ENCODE data around the gene KCNK3.
"Not testable (repeated sequence)": the region's sequence is repeated elsewhere in the genome, so short reads cannot be mapped to it uniquely, and the experiment has no call there.

Gene KCNK3

GRCh38 chr2:26692279-26692896 is at the start of gene KCNK3:
KCNK3 (plus strand) TSS chr2:26692722; CDS start chr2:26692876, 154 bp downstream.
- peak; percentile 40 for DNase-seq

GRCh38 chr2:26644188-26644835 is 48.2 kb upstream of the KCNK3 start:
- DNase-seq: no peak

GRCh38 chr2:26645762-26646161 is 46.8 kb upstream of the KCNK3 start:
- no peak for DNase-seq

- DNase-seq: no peak
Measured at GRCh38 chr2:26646986-26647672, 45.4 kb upstream of the KCNK3 start.

GRCh38 chr2:26647981-26648380 is 44.5 kb upstream of the KCNK3 start:
- no peak for DNase-seq

- DNase-seq: no peak
Measured at GRCh38 chr2:26648516-26648915, 44.0 kb upstream of the KCNK3 start.

- no peak for DNase-seq
Measured at GRCh38 chr2:26649322-26649721, 43.2 kb upstream of the KCNK3 start.

- no peak for DNase-seq
Measured at GRCh38 chr2:26649992-26650712, 42.4 kb upstream of the KCNK3 start.

- no peak for DNase-seq
Measured at GRCh38 chr2:26650713-26651469, 41.6 kb upstream of the KCNK3 start.

GRCh38 chr2:26651470-26651771 is 41.1 kb upstream of the KCNK3 start:
- no peak for DNase-seq

GRCh38 chr2:26651799-26652198 is 40.7 kb upstream of the KCNK3 start:
- no peak for DNase-seq

GRCh38 chr2:26652361-26653041 is 40.0 kb upstream of the KCNK3 start:
- DNase-seq: no peak

- DNase-seq: no peak
Measured at GRCh38 chr2:26653207-26654060, 39.1 kb upstream of the KCNK3 start.

- DNase-seq: no peak
Measured at GRCh38 chr2:26654061-26654340, 38.5 kb upstream of the KCNK3 start.

- DNase-seq: not testable (repeated sequence)
Measured at GRCh38 chr2:26655120-26655519, 37.4 kb upstream of the KCNK3 start.

GRCh38 chr2:26655611-26656195 is 36.8 kb upstream of the KCNK3 start:
- DNase-seq: no peak

- DNase-seq: no peak
Measured at GRCh38 chr2:26657265-26657664, 35.3 kb upstream of the KCNK3 start.

GRCh38 chr2:26658691-26659346 is 33.7 kb upstream of the KCNK3 start:
- no peak for DNase-seq

GRCh38 chr2:26660363-26660962 is 32.1 kb upstream of the KCNK3 start:
- no peak for DNase-seq

GRCh38 chr2:26665296-26665695 is 27.2 kb upstream of the KCNK3 start:
- not testable (repeated sequence) for DNase-seq

Measured in NCI-H187 treated with DMSO at 0.1 percent for 48 hours (cell line).